HG02763 (cell line): ENCODE measurements around the gene ZNF432.
A peak's percentile ranks its signal among the peaks of the same experiment; 100 is the strongest.

ENCODE experiments used
- ATAC-seq: cut with Tn5 transposase; IDR thresholded peaks from one replicate; pipeline ENCODE4 v1.9.1; 2021; ENCODE audit warnings: mild to moderate bottlenecking, moderate library complexity; ENCODE audit not compliant: unreplicated experiment

The ZNF432 gene

DNA sequence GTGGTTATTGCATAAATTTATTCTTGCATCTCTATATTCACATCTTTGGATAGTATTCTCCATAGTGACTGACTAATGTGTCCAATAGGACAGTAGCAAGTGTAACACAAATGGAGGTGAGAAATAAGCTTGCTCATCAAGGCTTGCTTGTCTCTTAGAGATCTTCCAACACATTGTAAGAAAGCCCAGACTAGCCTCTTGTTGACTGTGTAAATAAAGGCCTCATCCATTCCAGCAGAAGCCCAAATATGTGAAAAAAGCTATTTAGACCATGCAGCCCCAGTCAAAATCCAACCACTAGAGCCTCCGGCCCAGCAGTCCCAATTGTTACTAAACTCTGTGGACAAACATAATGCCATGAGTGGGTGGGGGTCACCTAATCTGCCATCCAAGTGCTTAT lies 38.0 kb downstream of the ZNF432 start:
- no peak for ATAC-seq

DNA sequence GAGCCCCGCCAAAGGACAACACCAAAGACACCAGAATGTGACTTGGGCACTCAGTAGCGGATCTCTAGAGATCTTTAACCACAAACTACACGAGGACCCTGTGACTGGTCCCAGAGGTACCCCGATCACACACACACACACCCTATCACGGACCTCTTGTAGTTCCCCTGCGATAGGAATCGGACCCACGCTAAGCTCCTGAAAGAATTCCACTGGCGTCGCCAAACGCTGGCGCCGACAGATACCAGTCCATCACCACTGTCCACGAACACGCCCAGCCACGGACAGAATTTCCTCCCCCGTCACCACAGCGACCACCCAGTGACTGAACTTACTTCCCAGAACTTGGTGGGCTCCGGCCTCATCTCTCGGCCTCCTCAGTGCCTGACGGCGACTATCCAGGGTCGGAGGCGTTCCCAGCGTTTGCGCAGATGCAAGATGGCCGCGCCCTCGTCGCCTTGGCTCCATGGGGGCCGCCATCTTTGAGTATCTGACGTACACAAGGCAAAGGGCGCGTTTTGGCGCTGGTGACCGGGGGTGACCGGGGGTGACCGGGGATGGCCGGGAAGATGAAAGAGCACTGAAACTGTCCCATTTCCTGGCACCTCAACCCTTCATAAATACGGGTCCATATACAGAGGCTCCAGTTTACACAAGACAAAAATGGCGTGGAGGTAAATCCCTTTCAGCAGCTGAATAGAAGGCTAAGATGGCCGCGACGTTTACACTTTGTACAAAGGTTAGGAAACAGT lies 40.7 kb downstream of the ZNF432 start, which contains the start of gene ZNF615:
ZNF615 (minus strand) TSS at position 406 of the 752 bp plus-strand sequence. CDS start 4,500 bp downstream, outside the sequence.
- ATAC-seq, result peak; percentile 95

DNA sequence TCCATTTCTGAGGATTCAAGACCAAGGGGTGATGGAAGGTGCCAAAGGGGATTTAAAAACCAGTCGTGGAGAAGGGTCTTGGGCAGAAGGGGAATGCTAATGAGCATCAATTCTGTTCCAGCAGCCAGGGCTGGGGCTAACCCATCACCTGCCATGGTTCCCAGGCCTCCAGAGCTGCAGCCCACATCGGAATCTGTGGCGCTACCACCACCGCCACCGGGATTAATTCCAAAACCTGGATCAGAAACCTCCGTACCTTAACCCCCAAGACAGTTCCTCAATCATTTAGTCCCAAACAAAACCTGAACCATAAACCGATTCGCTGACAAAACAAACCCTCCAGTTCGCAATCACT lies 41.2 kb downstream of the ZNF432 start:
- no peak for ATAC-seq

DNA sequence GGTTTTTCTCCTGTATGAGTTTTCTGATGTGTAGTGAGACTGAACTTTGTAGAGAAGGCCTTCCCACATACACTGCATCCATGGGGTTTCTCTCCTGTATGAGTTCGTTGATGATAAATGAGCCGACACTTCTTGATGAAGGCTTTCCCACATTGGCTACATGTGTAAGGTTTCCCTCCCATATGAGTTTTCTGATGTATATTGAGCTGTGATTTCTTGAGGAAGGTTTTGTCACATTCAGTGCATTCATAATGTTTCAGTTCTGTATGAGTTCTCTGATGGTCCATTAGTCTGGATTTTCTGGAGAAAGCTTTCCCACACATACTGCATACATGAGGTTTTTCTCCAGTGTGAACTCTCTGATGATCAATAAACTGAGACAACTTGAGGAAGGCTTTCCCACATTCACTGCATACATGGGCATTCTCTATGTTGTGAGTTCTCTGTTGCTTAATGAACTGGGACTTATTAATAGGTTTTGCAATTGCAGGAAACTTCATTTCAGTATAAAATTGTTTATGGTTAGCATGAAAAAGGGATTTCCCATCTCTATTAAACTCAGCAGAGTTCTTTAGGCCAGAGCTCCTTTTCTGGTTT lies 54.5 kb downstream of the ZNF432 start:
- no peak for ATAC-seq

DNA sequence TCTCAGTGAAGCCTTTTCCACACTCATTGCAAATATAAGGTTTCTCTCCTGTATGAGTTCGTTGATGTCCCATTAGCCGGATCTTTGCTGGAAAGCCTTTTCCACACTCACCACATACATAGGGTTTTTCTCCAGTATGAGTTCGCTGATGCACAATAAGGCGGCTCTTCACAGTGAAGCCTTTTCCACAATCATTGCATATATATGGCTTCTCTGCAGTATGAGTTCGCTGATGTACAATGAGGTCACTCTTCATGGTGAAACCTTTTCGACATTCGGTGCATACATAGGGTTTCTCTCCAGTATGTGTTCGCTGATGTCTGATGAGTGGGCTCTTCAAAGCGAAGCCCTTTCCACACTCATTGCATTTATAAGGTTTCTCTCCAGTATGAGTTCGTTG lies 55.2 kb downstream of the ZNF432 start:
- ATAC-seq, result no peak

DNA sequence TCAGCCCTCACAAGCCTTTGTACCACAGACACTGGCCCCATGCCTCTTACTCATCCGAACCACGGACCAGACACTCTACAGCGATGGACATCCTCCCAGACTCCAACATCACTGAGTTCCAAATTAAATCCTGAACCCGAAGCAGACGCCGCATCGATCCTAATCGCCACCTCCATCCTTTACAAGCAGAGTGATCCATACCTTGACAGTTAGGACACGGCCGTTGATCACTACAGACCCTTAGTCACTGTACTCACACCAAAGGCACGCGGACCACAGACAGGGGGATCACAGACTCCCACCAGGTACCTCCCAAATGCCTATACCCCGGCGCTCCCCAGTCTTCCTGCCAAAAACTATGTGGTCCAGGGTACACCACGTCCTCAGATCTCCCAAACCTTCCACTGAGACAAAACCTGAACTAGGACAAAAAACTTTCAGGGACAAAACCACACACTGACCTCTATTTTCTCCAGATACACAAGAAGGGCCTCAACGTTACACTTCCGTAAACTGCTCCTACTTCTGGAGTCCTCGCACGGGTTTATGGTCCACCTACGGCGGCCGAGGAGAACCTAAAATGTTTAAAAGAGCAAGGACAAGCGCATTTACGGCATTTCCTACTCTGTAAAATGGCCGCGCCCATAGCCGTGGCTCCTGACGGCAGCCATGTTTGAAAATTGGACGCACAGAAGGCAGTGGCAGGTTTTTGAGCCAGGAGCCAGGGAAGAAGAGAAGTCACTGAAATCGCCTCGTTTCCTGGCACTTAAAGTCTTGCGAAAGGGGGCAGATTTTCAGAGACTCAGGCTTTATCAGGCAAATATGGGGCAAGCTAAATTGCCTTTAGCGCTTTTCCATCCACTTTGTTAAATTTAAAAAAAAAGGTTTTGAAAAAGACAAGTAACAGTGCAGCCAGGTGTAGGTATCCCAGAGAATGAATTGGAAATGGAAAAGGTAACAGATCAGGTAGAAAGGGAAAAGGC lies 62.0 kb downstream of the ZNF432 start, which contains the start of gene ZNF350:
ZNF350 (minus strand) TSS at position 532 of the 983 bp plus-strand sequence. CDS start 12,480 bp downstream, outside the sequence.
- peak; percentile 89 for ATAC-seq

DNA sequence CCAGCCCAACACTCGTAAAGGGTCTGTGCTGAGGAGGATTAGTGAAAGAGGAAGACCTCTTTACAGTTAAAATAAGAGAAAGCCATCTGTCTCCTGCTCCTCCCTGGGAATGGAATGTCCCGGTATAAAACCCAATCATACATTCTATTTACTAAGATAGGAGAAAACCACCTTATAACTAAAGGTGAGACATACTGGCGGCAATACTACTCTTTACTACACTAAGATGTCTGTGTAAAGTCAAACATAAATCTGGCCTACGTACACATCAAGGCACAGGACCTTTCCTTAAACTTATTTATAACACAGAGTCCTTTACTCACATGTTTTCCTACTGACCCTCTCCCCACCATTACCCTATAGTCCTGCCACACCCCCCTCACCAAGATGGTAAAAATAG lies 65.3 kb downstream of the ZNF432 start:
- ATAC-seq, result no peak
